Fibroblast of lung (primary cell): ENCODE data around the gene PYM1.

ENCODE experiments used
- CTCF ChIP-seq, 2 donors: IDR thresholded peaks in 1 of 2; conservative IDR thresholded peaks in 1 of 2; 1 replicate in 1 of 2; 2 replicates in 1 of 2; pipeline ENCODE4 v1.5.1; 2011 to 2012; ENCODE audit warnings: low read length in 2 of 2, control low read depth in 1 of 2, inconsistent platforms in 1 of 2, low read depth in 1 of 2, mild to moderate bottlenecking in 1 of 2
- EZH2 ChIP-seq: IDR thresholded peaks from 2 replicates; pipeline ENCODE4 v1.5.1; 2012; ENCODE audit warnings: low read length, control low read depth, mild to moderate bottlenecking; ENCODE audit errors: missing control alignments

- TF ChIP-seq CTCF (conservative IDR thresholded peaks at IDR 0.05 in 1 of 2, IDR thresholded peaks at IDR 0.05 in 1 of 2; ENCODE audit: low read depth in 1 of 2, low read length in 2 of 2) (no peak), EZH2 (no peak)
These were observed 27.6 kb upstream of the PYM1 start for GRCh38 chr12:55955344-55955743.
